Skeletal muscle tissue (tissue), 4 donors: ENCODE results near the gene DGCR2. TPM values are rescaled to one million over a fixed set of nuclear protein-coding genes. Genes with fewer than 3 reads are reported as not detected.
"Not testable (repeated sequence)": the region's sequence is repeated elsewhere in the genome, so short reads cannot be mapped to it uniquely, and the experiment has no call there.

Experiments
- H3K27ac ChIP-seq: one replicate; pipeline ENCODE4 v1.7.0; 2013; ENCODE audit warnings: mild to moderate bottlenecking, low read depth, low read length, inconsistent platforms
- H3K27me3 ChIP-seq, 3 donors: one replicate each; pipeline ENCODE4 v1.7.0; 2013; ENCODE audit warnings: low read length in 3 of 3; ENCODE audit not compliant: control insufficient read depth in 3 of 3, insufficient read depth in 3 of 3
- H3K36me3 ChIP-seq, 3 donors: one replicate each; pipeline ENCODE4 v1.7.0; 2013; ENCODE audit warnings: low read length in 3 of 3; ENCODE audit not compliant: control insufficient read depth in 3 of 3, insufficient read depth in 3 of 3
- H3K4me1 ChIP-seq, 3 donors: one replicate each; pipeline ENCODE4 v1.7.0; 2013; ENCODE audit warnings: low read length in 3 of 3, mild to moderate bottlenecking in 3 of 3; ENCODE audit not compliant: control insufficient read depth in 3 of 3, insufficient read depth in 3 of 3
- H3K4me3 ChIP-seq, 3 donors: one replicate each; pipeline ENCODE4 v1.7.0; 2013; ENCODE audit warnings: low read length in 3 of 3
- H3K9ac ChIP-seq, 3 donors: one replicate each; pipeline ENCODE4 v1.7.0; 2013; ENCODE audit warnings: low read length in 3 of 3, mild to moderate bottlenecking in 3 of 3, moderate library complexity in 2 of 3, low read depth in 1 of 3
- H3K9me3 ChIP-seq, 3 donors: one replicate each; pipeline ENCODE4 v1.7.0; 2013; ENCODE audit warnings: low read length in 3 of 3; ENCODE audit not compliant: control insufficient read depth in 3 of 3
- total RNA-seq: library from RNA; depleted of rRNA; stranded (reverse); fragments of >200 nt; gene quantifications from one replicate; pipeline ENCODE4 v1.2.3, GENCODE V29; 2014
- donor health status: Osteomylitis.

Gene DGCR2
- total RNA-seq, 1 donor from 2014 or later: 41.8 TPM

DNA sequence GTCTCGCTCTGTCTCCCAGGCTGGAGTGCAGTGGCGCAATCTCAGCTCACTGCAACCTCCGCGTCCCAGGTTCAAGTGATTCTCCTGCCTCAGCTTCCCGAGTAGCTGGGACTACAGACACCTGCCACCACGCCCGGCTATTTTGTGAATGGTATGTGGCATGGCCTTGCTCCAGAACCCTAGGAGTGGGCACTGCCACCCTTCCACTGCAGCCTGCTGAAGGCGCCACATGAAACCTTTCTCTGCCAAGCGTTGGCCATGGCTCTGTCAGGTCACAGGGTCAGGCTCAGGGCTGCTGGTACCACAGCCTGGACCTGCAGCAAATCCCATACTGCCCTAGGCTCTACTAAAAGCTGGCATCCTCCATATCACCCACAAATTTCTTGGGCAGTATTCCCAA lies 33.9 kb upstream of the DGCR2 start:
- H3K9ac ChIP-seq, H3K4me3 ChIP-seq, H3K36me3 ChIP-seq, H3K9me3 ChIP-seq, H3K4me1 ChIP-seq, H3K27ac ChIP-seq: not testable (repeated sequence)
- H3K27me3 ChIP-seq: peaks cover 24 to 27% (median 25%) of the 10 kb centered on the region in 3 donors

DNA sequence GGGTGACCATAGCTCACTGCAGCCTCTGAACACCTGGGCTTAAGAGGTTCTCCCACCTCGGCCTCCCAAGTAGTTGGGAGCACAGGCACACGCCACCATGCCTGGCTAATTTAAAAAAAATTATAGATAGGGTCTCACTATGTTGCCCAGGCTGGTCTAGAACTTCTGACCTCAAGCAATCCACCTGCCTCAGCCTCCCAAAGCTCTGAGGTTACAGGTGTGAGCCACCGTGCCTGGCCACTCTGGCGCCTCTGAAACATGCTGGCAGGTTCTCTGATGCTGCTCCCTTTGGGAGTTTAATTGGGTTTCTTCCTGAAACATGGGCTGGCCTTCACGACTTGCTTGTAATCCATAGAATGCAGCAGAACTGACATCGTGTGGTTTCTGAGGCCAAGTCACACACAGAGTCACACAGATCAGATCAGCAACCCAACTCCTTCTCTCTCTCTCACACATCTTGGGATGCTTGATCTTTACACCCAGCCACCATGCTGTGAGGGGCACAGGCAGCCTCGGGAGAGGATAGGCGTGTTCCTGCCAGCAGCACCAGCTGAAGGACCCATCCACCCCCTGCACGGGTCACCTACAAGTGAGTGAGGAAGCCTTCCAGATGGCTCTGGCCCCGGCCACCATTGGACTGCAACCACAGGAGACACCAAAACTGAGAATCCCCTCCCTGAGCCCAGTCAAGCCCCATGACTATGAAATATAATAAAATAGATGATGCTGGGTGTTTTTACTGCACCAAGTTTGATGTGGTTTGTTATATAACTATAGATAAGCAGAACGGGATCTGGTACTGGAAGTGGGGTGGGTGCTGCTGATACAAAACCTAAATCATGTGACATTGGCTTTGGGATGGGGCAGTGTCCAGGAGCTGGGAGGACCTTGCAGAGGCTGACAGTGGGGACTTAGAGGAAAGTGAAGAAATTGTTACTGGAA lies 31.0 kb upstream of the DGCR2 start:
- no peak overlapping the region for H3K4me3 ChIP-seq
- H3K36me3 ChIP-seq: no peaks in the 10 kb centered on the region
- no peak overlapping the region for H3K27ac ChIP-seq
- H3K27me3 ChIP-seq: peaks cover 46 to 50% (median 47%) of the 10 kb centered on the region in 3 donors
- H3K9me3 ChIP-seq: peaks cover 0 to 4% (median 4%) of the 10 kb centered on the region in 3 donors
- peaks cover 2 to 3% (median 2%) of the 10 kb centered on the region in 3 donors for H3K4me1 ChIP-seq
- no peak overlapping the region for H3K9ac ChIP-seq

DNA sequence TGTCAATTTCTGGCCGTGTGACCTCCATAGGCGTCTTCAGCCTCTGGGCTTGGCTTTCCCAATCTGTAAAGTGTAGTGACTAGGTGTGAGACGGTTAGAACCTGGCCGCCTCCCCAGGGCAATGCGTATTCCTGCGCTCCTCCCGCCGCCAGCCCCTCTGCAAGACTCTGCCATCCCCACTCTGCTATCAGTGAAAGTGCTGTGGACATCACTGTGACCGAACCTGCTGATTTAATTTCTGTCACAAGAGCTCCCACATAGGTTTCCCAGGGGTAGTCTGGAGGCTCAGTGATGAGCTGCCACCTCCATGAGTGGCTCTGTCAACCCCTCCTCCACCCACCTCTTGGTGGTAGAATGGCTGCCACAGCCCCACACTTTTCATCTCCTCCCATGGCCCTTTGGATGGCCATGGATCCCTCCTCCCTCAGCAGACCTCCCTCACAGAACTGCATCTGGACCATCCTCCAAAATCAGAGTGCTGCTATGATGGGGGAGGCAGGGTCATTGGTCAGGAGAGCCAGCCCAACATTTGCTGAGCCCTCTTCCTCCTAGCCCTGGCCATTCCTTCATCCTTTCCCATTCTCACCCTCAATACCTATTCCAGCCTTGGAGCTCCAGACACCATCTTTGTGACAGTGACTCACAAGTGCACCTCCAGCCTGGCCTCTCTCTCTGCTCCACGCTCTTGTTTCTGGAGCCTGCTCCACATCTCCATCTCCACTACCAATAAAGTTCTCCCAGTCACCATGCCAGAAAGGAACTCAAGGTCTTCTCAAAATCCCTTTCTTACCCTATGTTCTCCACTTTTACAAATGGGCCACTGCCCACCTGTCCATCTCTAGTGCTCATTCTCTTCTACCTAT lies 29.3 kb upstream of the DGCR2 start:
- H3K4me1 ChIP-seq: peaks cover 2 to 3% (median 2%) of the 10 kb centered on the region in 3 donors
- no peak overlapping the region for H3K4me3 ChIP-seq
- no peaks in the 10 kb centered on the region for H3K36me3 ChIP-seq
- H3K9ac ChIP-seq: no peak overlapping the region
- peaks cover 56 to 61% (median 56%) of the 10 kb centered on the region in 3 donors for H3K27me3 ChIP-seq
- H3K27ac ChIP-seq: no peak overlapping the region
- peaks cover 0 to 4% (median 4%) of the 10 kb centered on the region in 3 donors for H3K9me3 ChIP-seq

DNA sequence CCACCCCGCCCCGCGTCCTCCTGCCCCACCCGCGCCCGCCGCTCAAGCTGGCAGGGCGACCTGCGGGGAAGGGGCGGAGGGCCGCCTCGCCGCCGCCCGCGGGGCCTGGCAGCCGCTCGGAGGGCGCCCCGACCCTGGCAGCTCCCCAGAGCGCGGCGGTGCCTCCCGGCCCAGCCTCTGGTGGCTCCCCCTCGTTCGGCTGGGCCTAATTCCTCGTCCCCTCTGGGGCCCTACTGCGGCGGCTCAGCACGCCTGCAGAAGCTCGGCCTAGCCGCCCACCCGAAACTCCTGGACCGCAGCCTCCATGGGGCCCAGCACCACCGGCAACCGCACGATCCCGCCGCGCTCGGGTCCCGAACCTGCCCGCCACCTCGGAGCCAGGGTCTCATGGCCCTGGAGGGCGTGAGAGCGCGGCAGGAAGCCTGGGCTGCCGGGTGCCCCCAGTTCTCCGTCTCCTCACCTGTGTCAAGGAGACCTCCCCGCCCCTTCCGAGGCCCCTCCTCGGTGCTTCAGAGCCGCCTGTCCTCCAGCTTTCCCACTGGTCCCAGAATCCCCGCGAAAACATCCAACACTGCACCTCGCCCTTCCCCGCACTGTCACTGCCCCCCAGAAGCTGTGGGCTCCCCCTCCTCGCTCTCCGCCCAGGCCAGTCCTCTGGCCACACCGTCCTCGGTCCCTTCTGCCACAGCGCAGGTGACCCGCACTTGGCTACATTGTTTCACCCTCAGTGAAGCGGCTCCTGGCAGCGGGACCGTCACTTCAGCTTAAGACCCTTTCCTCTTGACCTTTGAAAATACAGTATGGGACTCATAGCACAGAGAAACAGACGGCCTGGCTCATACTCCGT lies 28.5 kb upstream of the DGCR2 start:
- Histone ChIP-seq H3K9ac (no peak overlapping the region), H3K27me3 (peaks cover 56 to 58% (median 56%) of the 10 kb centered on the region in 3 donors), H3K9me3 (peaks cover 0 to 4% (median 4%) of the 10 kb centered on the region in 3 donors), H3K4me1 (peaks cover 2 to 3% (median 2%) of the 10 kb centered on the region in 3 donors), H3K36me3 (no peaks in the 10 kb centered on the region), H3K27ac (no peak overlapping the region), H3K4me3 (no peak overlapping the region)

GRCh38 chr22:19149991-19150390 lies 27.8 kb upstream of the DGCR2 start, which contains the start of gene GSC2:
TSS of gene GSC2 (minus strand) at chr22:19150292. CDS start at chr22:19150283, 9 bp downstream.
- Histone ChIP-seq H3K4me3 (peak within 1 kb of the TSS in 2 of 3 donors; percentile 35 to 46), H3K36me3 (no peaks in the 10 kb centered on the region), H3K9me3 (peaks cover 0 to 4% (median 4%) of the 10 kb centered on the region in 3 donors), H3K4me1 (peaks cover 2 to 3% (median 2%) of the 10 kb centered on the region in 3 donors), H3K27ac (no peak within 1 kb of the TSS), H3K9ac (no peak within 1 kb of the TSS), H3K27me3 (peaks cover 55 to 57% (median 56%) of the 10 kb centered on the region in 3 donors)

DNA sequence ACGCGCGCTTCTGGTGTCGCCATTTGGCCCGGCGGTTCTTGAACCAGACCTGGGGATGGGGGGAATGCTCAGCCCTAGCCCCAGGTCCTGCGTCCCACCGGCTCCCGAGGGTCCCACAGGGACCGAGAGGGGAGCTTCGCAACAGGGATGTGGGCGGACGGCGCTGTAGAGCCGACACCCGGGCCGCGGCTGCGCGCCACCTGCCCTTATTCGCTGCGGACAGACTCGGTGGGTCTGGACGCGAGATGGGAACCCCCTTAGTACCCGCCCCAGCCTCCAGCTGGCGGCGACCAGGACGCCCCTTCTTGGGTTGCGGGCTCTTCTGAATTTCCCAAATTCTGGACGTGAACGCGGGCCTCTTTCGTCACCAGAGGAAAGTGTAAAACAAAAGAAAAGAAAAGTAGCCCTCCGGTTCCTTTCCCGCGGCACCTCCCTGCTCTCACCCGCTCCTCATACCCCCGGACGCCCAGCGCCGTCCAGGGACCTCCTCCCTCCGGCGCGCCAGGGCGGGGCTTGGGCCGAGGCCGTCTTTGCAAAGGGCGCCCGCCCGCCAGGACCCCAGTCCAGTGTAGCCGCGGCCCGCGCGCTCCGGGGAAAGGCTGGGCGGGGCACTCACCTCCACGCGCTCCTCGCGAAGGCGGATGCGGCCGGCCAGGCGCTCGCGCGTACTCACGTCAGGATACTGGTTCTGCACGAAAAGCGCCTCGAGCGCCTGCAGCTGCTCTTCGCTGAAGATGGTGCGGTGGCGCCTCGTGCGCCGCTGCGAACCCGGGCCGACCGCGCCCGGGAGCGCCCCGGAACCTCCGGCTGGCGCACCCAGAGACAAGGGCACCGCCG lies 27.1 kb upstream of the DGCR2 start:
- H3K27me3 ChIP-seq: peaks cover 53 to 56% (median 55%) of the 10 kb centered on the region in 3 donors
- H3K36me3 ChIP-seq: no peaks in the 10 kb centered on the region
- H3K4me3 ChIP-seq: peak overlapping the region in 2 of 3 donors; percentile 35 to 46
- H3K9me3 ChIP-seq: peaks cover 0 to 4% (median 4%) of the 10 kb centered on the region in 3 donors
- H3K27ac ChIP-seq: no peak overlapping the region
- no peak overlapping the region for H3K9ac ChIP-seq
- peaks cover 2 to 5% (median 2%) of the 10 kb centered on the region in 3 donors for H3K4me1 ChIP-seq

DNA sequence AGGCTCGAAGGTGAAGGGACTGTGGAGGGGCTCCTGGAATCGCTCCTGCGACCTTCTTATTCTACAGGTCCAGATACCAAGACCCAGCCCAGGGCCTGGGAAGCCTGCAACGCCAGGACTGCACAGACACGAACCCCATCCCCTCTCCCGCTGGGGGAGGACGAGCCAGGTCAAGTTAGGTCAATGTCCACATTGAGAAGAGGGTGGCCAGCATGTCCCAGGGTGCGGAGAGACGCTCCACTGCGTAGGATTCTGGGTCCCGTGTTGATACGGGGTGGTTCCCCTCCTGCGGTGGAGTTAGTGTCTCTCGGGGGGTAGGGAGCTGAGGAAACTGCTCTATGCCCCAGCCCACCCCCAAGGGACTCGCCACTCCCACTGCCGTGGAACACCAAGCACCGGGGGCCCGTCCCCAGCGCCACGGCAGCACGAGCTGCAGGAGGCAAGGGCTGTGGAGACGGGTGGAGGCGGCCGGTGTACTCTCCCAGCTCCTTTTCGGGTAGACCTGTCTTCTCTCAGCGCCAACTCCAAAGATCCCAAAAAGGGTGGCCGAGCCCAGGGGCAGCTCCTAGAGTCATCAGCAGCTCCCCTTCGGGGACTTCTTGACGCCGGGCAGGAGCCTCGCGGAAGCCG lies 26.3 kb upstream of the DGCR2 start:
- Histone ChIP-seq H3K36me3 (no peaks in the 10 kb centered on the region), H3K27me3 (peaks cover 51 to 53% (median 51%) of the 10 kb centered on the region in 3 donors), H3K4me3 (no peak overlapping the region), H3K27ac (no peak overlapping the region), H3K4me1 (peaks cover 7 to 12% (median 8%) of the 10 kb centered on the region in 3 donors), H3K9ac (no peak overlapping the region), H3K9me3 (peaks cover 0 to 4% (median 4%) of the 10 kb centered on the region in 3 donors)

DNA sequence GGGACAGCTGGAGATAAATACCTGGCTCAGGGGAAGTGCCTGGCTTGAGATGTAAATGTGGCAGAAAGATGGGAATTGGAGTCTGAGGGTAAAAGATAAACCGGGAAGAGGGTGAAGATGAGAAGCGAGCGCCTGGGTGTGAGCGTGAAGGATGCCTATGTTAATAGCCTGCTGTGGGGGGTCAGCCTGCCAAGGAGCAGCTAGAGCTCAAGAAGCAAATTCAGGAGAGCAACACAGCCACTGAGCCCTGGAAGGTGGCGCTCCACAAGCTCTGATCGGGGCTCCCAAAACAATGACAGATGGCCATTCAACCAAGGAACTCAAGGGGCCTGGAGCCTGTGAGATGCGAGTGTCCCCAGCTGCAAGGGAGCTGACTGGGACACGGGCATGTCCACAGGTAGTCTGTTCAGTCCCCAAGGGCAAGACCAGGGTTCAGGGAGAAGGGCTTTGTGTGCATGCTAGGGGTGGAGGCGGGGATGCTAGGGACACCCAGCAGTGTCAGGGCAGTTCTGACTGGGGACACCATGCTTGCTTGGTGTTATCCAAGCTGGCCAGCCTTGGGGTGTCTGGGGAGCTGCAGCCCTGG lies 25.1 kb upstream of the DGCR2 start:
- peaks cover 10 to 17% (median 10%) of the 10 kb centered on the region in 3 donors for H3K4me1 ChIP-seq
- H3K9ac ChIP-seq: no peak overlapping the region
- H3K36me3 ChIP-seq: peaks cover 2 to 4% (median 3%) of the 10 kb centered on the region in 3 donors
- H3K9me3 ChIP-seq: peaks cover 0 to 4% (median 4%) of the 10 kb centered on the region in 3 donors
- H3K4me3 ChIP-seq: no peak overlapping the region
- H3K27me3 ChIP-seq: peaks cover 42 to 45% (median 43%) of the 10 kb centered on the region in 3 donors
- no peak overlapping the region for H3K27ac ChIP-seq
